Loucy (cell line): ENCODE measurements around the gene WDR5B.

Experiments
- H2AFZ ChIP-seq: fragments of 200-600 bp; sonication (generic); 2 replicates; pipeline ENCODE4 v1.6.0; 2016; ENCODE audit warnings: antibody characterized with exemption, mild to moderate bottlenecking, low read length, moderate library complexity
- H3F3A ChIP-seq: fragments of 200-600 bp; 2 replicates; pipeline ENCODE4 v1.6.0; 2016; ENCODE audit warnings: antibody characterized with exemption, low read depth, mild to moderate bottlenecking
- H3K27me3 ChIP-seq: fragments of 200-600 bp; sonication (generic); 2 replicates; pipeline ENCODE4 v1.6.1; 2014; ENCODE audit warnings: low read length, mild to moderate bottlenecking; ENCODE audit not compliant: insufficient read depth, poor library complexity, severe bottlenecking
- H3K36me3 ChIP-seq: fragments of 200-600 bp; sonication (generic); 2 replicates; pipeline ENCODE4 v1.6.1; 2016; ENCODE audit warnings: low read length; ENCODE audit not compliant: insufficient read depth
- H3K4me1 ChIP-seq: fragments of 200-600 bp; sonication (generic); 2 replicates; pipeline ENCODE4 v1.5.1; 2014; ENCODE audit warnings: low read length, mild to moderate bottlenecking; ENCODE audit not compliant: insufficient read depth, poor library complexity, severe bottlenecking
- H3K4me2 ChIP-seq: fragments of 200-600 bp; sonication (generic); 2 replicates; pipeline ENCODE4 v1.6.0; 2014; ENCODE audit warnings: antibody characterized with exemption, low read length, low read depth, mild to moderate bottlenecking; ENCODE audit not compliant: poor library complexity, severe bottlenecking
- H3K4me3 ChIP-seq: fragments of 200-600 bp; sonication (generic); 2 replicates; pipeline ENCODE4 v1.5.1; 2014; ENCODE audit warnings: low read length, mild to moderate bottlenecking, mixed read lengths; ENCODE audit not compliant: poor library complexity, severe bottlenecking
- H3K79me2 ChIP-seq: fragments of 200-600 bp; sonication (generic); 2 replicates; pipeline ENCODE4 v1.6.1; 2014; ENCODE audit warnings: low read length; ENCODE audit not compliant: insufficient read depth
- H3K9ac ChIP-seq: fragments of 200-600 bp; sonication (generic); 2 replicates; pipeline ENCODE4 v1.6.0; 2014; ENCODE audit warnings: mild to moderate bottlenecking, low read depth, low read length, moderate library complexity; ENCODE audit not compliant: poor library complexity, severe bottlenecking
- H3K9me2 ChIP-seq: fragments of 200-600 bp; sonication (generic); replicated peaks from 2 replicates; pipeline ENCODE4 v1.6.1; 2016; ENCODE audit warnings: low read depth, low read length, mixed read lengths
- H3K9me3 ChIP-seq: fragments of 200-600 bp; sonication (generic); 2 replicates; pipeline ENCODE4 v1.6.1; 2014; ENCODE audit warnings: mild to moderate bottlenecking, antibody characterized with exemption, low read length, low read depth; ENCODE audit not compliant: insufficient read depth
- H4K20me1 ChIP-seq: fragments of 200-600 bp; sonication (generic); 2 replicates; pipeline ENCODE4 v1.6.0; 2014; ENCODE audit warnings: antibody characterized with exemption, low read length, mild to moderate bottlenecking; ENCODE audit not compliant: insufficient read depth, poor library complexity, severe bottlenecking
- CTCF ChIP-seq: fragments of 200-600 bp; sonication (generic); conservative IDR thresholded peaks from 2 replicates; pipeline ENCODE4 v1.5.1; 2014; ENCODE audit warnings: mild to moderate bottlenecking, antibody characterized with exemption, low read length
- EZH2phosphoT487 ChIP-seq: fragments of 200-600 bp; IDR thresholded peaks from 2 replicates; pipeline ENCODE4 v1.6.1; 2018; ENCODE audit warnings: antibody characterized with exemption, mild to moderate bottlenecking, moderate library complexity, borderline replicate concordance

The WDR5B gene

GRCh38 chr3:122392868-122393844, 22.7 kb downstream of the WDR5B start:
- H3K4me2 ChIP-seq: no peak overlapping the region
- no peaks in the 10 kb centered on the region for H3K9me2 ChIP-seq
- TF ChIP-seq EZH2phosphoT487 (no peak), CTCF (peak; percentile 87)
- H3K9me3 ChIP-seq: no peaks in the 10 kb centered on the region
- no peaks in the 10 kb centered on the region for H3K27me3 ChIP-seq
- H3K79me2 ChIP-seq: peaks cover 67% of the 10 kb centered on the region; the same call in 1 of the 2 replicates
- no peak overlapping the region for H2AFZ ChIP-seq
- H3K36me3 ChIP-seq: peaks cover 8% of the 10 kb centered on the region; the same call in 1 of the 2 replicates
- H3K9ac ChIP-seq: peak overlapping the region; percentile 41
- peaks cover 4% of the 10 kb centered on the region for H4K20me1 ChIP-seq
- no peaks in the 10 kb centered on the region for H3F3A ChIP-seq
- H3K4me3 ChIP-seq: no peak overlapping the region
- peaks cover 46% of the 10 kb centered on the region for H3K4me1 ChIP-seq

- H3F3A ChIP-seq: no peaks in the 10 kb centered on the region
These were observed 24.0 kb downstream of the WDR5B start for GRCh38 chr3:122391681-122392446.

More at GRCh38 chr3:122391681-122392446, 24.0 kb downstream of the WDR5B start:
- peak overlapping the region; percentile 3 for H3K4me3 ChIP-seq
- peaks cover 11% of the 10 kb centered on the region for H4K20me1 ChIP-seq
- H3K9me3 ChIP-seq: no peaks in the 10 kb centered on the region
- peaks cover 55% of the 10 kb centered on the region for H3K4me1 ChIP-seq
- TF ChIP-seq CTCF (no peak), EZH2phosphoT487 (no peak)
- peaks cover 78% of the 10 kb centered on the region; the same call in 1 of the 2 replicates for H3K79me2 ChIP-seq
- peak overlapping the region; percentile 15 for H3K9ac ChIP-seq
- no peaks in the 10 kb centered on the region for H3K9me2 ChIP-seq
- H2AFZ ChIP-seq: no peak overlapping the region
- H3K36me3 ChIP-seq: peaks cover 8% of the 10 kb centered on the region; the same call in 1 of the 2 replicates
- H3K27me3 ChIP-seq: no peaks in the 10 kb centered on the region
- H3K4me2 ChIP-seq: peak overlapping the region; percentile 33
